Kasumi-1 (cell line): ENCODE results near the gene LYZL4.

Experiments used
- DNase-seq, 2 experiments: peaks; one replicate each; lab custom pipeline; 2025; lab: John Stamatoyannopoulos, UW

Gene LYZL4

GRCh38 chr3:42371776-42372175 lies 38.6 kb downstream of the LYZL4 start:
- DNase-seq, result no peak

GRCh38 chr3:42369832-42370231 lies 40.6 kb downstream of the LYZL4 start:
- no peak for DNase-seq

GRCh38 chr3:42369304-42369703 lies 41.1 kb downstream of the LYZL4 start:
- DNase-seq, result peak; percentile 51 to 63

- no peak for DNase-seq
These were observed 41.5 kb downstream of the LYZL4 start for GRCh38 chr3:42368861-42369260.

GRCh38 chr3:42367903-42368302 lies 42.5 kb downstream of the LYZL4 start:
- no peak for DNase-seq

- no peak for DNase-seq
These were observed 43.9 kb downstream of the LYZL4 start for GRCh38 chr3:42366550-42366949.

GRCh38 chr3:42357335-42357734 lies 53.1 kb downstream of the LYZL4 start:
- no peak for DNase-seq

GRCh38 chr3:42355612-42356011 lies 54.8 kb downstream of the LYZL4 start:
- no peak for DNase-seq

- no peak for DNase-seq
These were observed 56.8 kb downstream of the LYZL4 start for GRCh38 chr3:42353631-42354030.

- DNase-seq, result no peak
These were observed 59.2 kb downstream of the LYZL4 start for GRCh38 chr3:42351207-42351606.

- no peak for DNase-seq
These were observed 60.4 kb downstream of the LYZL4 start for GRCh38 chr3:42349765-42350594.

GRCh38 chr3:42347928-42348327 lies 62.5 kb downstream of the LYZL4 start:
- no peak for DNase-seq
